SK-N-SH (cell line): ENCODE results near the gene TNS4. TPM values are rescaled to one million over a fixed set of nuclear protein-coding genes. Genes with fewer than 3 reads are reported as not detected.

ENCODE experiments used
- CTCF ChIA-PET: fragments of 300-600, 350-600 bp; formaldehyde crosslinking; extraction: SDS; loops from one replicate; lab custom pipeline; 2021; lab: Yijun Ruan, JAX
- POLR2A ChIA-PET: fragments of 350-600 bp; sonication (Branson Sonifier 250); formaldehyde crosslinking; extraction: SDS; loops from one replicate; lab custom pipeline; 2020; ENCODE audit warnings: antibody characterized with exemption, inconsistent platforms; lab: Yijun Ruan, JAX
- DNase-seq: peaks from one replicate; pipeline ENCODE4 v3.0.0; 2012
- H2AFZ ChIP-seq: fragments of 200-600 bp; sonication (generic); 2 replicates; pipeline ENCODE4 v1.8.1; 2016; ENCODE audit warnings: antibody characterized with exemption, mild to moderate bottlenecking, low read depth
- H3F3A ChIP-seq: fragments of 200-600 bp; sonication (generic); replicated peaks from 2 replicates; pipeline ENCODE3; 2016; ENCODE audit warnings: antibody characterized with exemption, mild to moderate bottlenecking; ENCODE audit not compliant: insufficient read depth
- H3K27ac ChIP-seq, 2 experiments: fragments of 200-500 bp in 1 of 2; fragments of 200-600 bp in 1 of 2; sonication (Bioruptor generic) in 1 of 2; sonication (generic), shearing (Covaris generic) in 1 of 2; 2 replicates each; pipeline versions ENCODE4 v1.5.1 to v1.6.1; 2014 to 2016; ENCODE audit warnings: low read depth in 2 of 2, inconsistent platforms in 1 of 2, low read length in 1 of 2, mild to moderate bottlenecking in 1 of 2, mixed read lengths in 1 of 2
- H3K27me3 ChIP-seq: fragments of 200-600 bp; sonication (generic), shearing (Covaris generic); 2 replicates; pipeline ENCODE4 v1.6.1; 2016; ENCODE audit warnings: mixed run types; ENCODE audit not compliant: insufficient read depth
- H3K36me3 ChIP-seq, 2 experiments: fragments of 200-500 bp in 1 of 2; fragments of 200-600 bp in 1 of 2; sonication (Bioruptor generic) in 1 of 2; sonication (generic) in 1 of 2; replicated peaks in 1 of 2; 2 replicates each; pipeline versions ENCODE3 to v1.5.1; 2014 to 2016; ENCODE audit warnings: low read length in 1 of 2, mild to moderate bottlenecking in 1 of 2; ENCODE audit not compliant: insufficient read depth in 2 of 2, control insufficient read depth in 1 of 2
- H3K4me1 ChIP-seq, 2 experiments: fragments of 200-500 bp in 1 of 2; fragments of 200-600 bp in 1 of 2; sonication (Bioruptor generic) in 1 of 2; sonication (generic), shearing (Covaris generic) in 1 of 2; 2 replicates each; pipeline versions ENCODE4 v1.5.1 to v1.6.1; 2014 to 2016; ENCODE audit warnings: low read depth in 1 of 2, low read length in 1 of 2, mixed run types in 1 of 2; ENCODE audit not compliant: insufficient read depth in 2 of 2, control insufficient read depth in 1 of 2
- H3K4me2 ChIP-seq: fragments of 200-600 bp; sonication (generic), shearing (Covaris generic); 2 replicates; pipeline ENCODE4 v1.6.1; 2017; ENCODE audit warnings: mixed run types
- H3K4me3 ChIP-seq, 2 experiments: fragments of 200-500 bp in 1 of 2; fragments of 200-600 bp in 1 of 2; sonication (Bioruptor generic) in 1 of 2; sonication (generic), shearing (Covaris generic) in 1 of 2; 2 replicates each; pipeline versions ENCODE4 v1.5.1 to v1.8.1; 2014 to 2016; ENCODE audit warnings: low read depth in 2 of 2, inconsistent platforms in 1 of 2, low read length in 1 of 2, mild to moderate bottlenecking in 1 of 2, mixed read lengths in 1 of 2, moderate library complexity in 1 of 2
- H3K79me2 ChIP-seq: fragments of 200-600 bp; sonication (generic); 2 replicates; pipeline ENCODE4 v1.8.1; 2017; ENCODE audit warnings: mild to moderate bottlenecking; ENCODE audit not compliant: insufficient read depth
- H3K9ac ChIP-seq: fragments of 200-600 bp; sonication (generic); 2 replicates; pipeline ENCODE4 v1.6.1; 2017; ENCODE audit warnings: mixed run types
- H3K9me2 ChIP-seq: fragments of 200-600 bp; sonication (generic); 2 replicates; pipeline ENCODE4 v1.6.1; 2017; ENCODE audit warnings: mixed run types
- H3K9me3 ChIP-seq: fragments of 200-600 bp; sonication (generic); 2 replicates; pipeline ENCODE4 v1.6.1; 2017; ENCODE audit warnings: mixed run types, mild to moderate bottlenecking, moderate library complexity
- H4K20me1 ChIP-seq: fragments of 200-600 bp; sonication (generic); 2 replicates; pipeline ENCODE4 v1.6.1; 2017; ENCODE audit warnings: mild to moderate bottlenecking, mixed run types; ENCODE audit not compliant: insufficient read depth
- EP300 ChIP-seq, 2 experiments: IDR thresholded peaks; 2 replicates each; pipeline versions ENCODE4 v1.4.0 to v1.6.1; 2012; ENCODE audit warnings: borderline replicate concordance in 1 of 2, low read depth in 1 of 2, low read length in 1 of 2
- EZH2phosphoT487 ChIP-seq: fragments of 200-600 bp; sonication (generic); IDR thresholded peaks from 2 replicates; pipeline ENCODE4 v1.6.1; 2017; ENCODE audit warnings: low read depth, mixed run types, mild to moderate bottlenecking, antibody characterized with exemption, moderate library complexity, borderline replicate concordance
- FOSL2 ChIP-seq: IDR thresholded peaks from 2 replicates; pipeline ENCODE4 v1.4.0; 2012; ENCODE audit warnings: low read depth, mild to moderate bottlenecking, moderate library complexity, borderline replicate concordance
- GATA2 ChIP-seq: sonication (generic); formaldehyde crosslinking; IDR thresholded peaks from 2 replicates; pipeline ENCODE4 v1.5.0; 2020; ENCODE audit warnings: mild to moderate bottlenecking, missing genetic modification reagents
- IRF3 ChIP-seq: fragments of 150-350 bp; IDR thresholded peaks from 2 replicates; pipeline ENCODE4 v1.6.1; 2016; ENCODE audit warnings: mild to moderate bottlenecking, low read depth, low read length
- JUND ChIP-seq: IDR thresholded peaks from 2 replicates; pipeline ENCODE4 v1.4.0; 2012
- MEF2A ChIP-seq: IDR thresholded peaks from 2 replicates; pipeline ENCODE4 v1.4.0; 2012; ENCODE audit warnings: low read depth, borderline replicate concordance
- NRF1 ChIP-seq: IDR thresholded peaks from 2 replicates; pipeline ENCODE4 v1.6.1; 2012; ENCODE audit warnings: low read depth, mild to moderate bottlenecking, low read length
- POLR2AphosphoS5 ChIP-seq: IDR thresholded peaks from 2 replicates; pipeline ENCODE4 v1.6.1; 2012; ENCODE audit warnings: low read depth, low read length
- RAD21 ChIP-seq: IDR thresholded peaks from 2 replicates; pipeline ENCODE4 v1.6.1; 2012; ENCODE audit warnings: mild to moderate bottlenecking, low read length
- RXRA ChIP-seq: IDR thresholded peaks from 2 replicates; pipeline ENCODE4 v1.4.0; 2012; ENCODE audit warnings: low read depth, mild to moderate bottlenecking, borderline replicate concordance
- TAF1 ChIP-seq: IDR thresholded peaks from 2 replicates; pipeline ENCODE4 v1.6.1; 2012; ENCODE audit warnings: low read depth, mild to moderate bottlenecking, low read length, moderate library complexity, borderline replicate concordance
- TCF12 ChIP-seq: IDR thresholded peaks from 2 replicates; pipeline ENCODE4 v1.4.0; 2012
- TEAD4 ChIP-seq: IDR thresholded peaks from 2 replicates; pipeline ENCODE4 v1.4.0; 2012; ENCODE audit warnings: mild to moderate bottlenecking, borderline replicate concordance; ENCODE audit not compliant: insufficient read depth
- WGBS: methylation state at CpG from one replicate; pipeline ENCODE4 v1.1.6; 2017; ENCODE audit warnings: low lambda C conversion rate; 5-methylcytosine and 5-hydroxymethylcytosine counted together
- polyA plus RNA-seq, 3 experiments: library from polyadenylated mRNA; depleted of rRNA; stranded (reverse); fragments of >200 nt; gene quantifications; 2 replicates each; pipeline ENCODE4 v1.2.3, GENCODE V29; 2012
- TF ChIP-seq, protein P1 (sequence below): IDR thresholded peaks from 2 replicates; pipeline ENCODE4 v1.4.0; 2012; ENCODE audit warnings: low read depth, borderline replicate concordance
- TF ChIP-seq, protein P2 (sequence below): IDR thresholded peaks from 2 replicates; pipeline ENCODE4; 2012
- TF ChIP-seq, protein P3 (sequence below): IDR thresholded peaks from 2 replicates; pipeline ENCODE4 v1.4.0; 2012; ENCODE audit warnings: low read depth

The TNS4 gene
- polyA plus RNA-seq, 1 of the 3 experiments (the other 2 are of a cell fraction): not detected

GRCh38 chr17:40484285-40484972 lies 17.0 kb downstream of the TNS4 start (continued):
- no peak for TF ChIP-seq FOSL2

DNA sequence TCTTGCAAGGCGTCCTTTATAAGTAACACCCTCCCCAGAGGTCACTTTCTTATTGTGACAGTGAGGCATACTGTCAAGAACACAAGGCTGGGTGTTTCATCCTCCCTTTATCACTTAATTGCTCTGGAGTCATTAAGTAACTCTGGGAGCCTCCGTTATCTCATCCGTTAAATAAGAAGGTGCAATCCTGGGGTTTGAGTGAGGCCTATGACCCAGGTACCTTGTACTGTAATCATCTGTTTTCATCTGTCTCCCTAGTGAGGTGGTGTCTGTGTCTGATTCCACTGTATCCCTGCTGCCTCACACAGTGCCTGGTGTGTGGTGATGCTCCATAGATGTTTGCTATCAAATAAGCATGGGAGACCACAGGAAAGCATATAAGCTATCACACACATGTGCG lies 17.7 kb downstream of the TNS4 start:
- no peak for DNase-seq
- H3K9me2 ChIP-seq: no peaks in the 10 kb centered on the region
- H3K4me3 ChIP-seq: no peak overlapping the region
- WGBS: 94% methylated on average over 4 of the region's 4 CpGs
- CTCF ChIA-PET: interaction anchor here (1.1 to 5.1 kb wide), 3 partner anchors 8 to 49 kb away, joined by 3 to 30 read pairs (median 4); no protein-coding TSS in a partner anchor
- no peak overlapping the region for H3K27ac ChIP-seq
- TF ChIP-seq FOSL2: no peak
- TF ChIP-seq TAF1: no peak
- no peak for TF ChIP-seq RXRA
- no peak for TF ChIP-seq TCF12
- TF ChIP-seq EZH2phosphoT487: no peak
- no peak for TF ChIP-seq JUND
- no peak for TF ChIP-seq IRF3
- TF ChIP-seq, all 33 proteins: peak for 0
- Histone ChIP-seq H2AFZ (no peak overlapping the region), H3K4me1 (peaks cover 11 to 25% of the 10 kb centered on the region in 2 experiments; a peak in 2 of 4 replicates), H3F3A (peaks cover 26% of the 10 kb centered on the region), H3K27me3 (no peaks in the 10 kb centered on the region), H3K79me2 (no peaks in the 10 kb centered on the region), H3K4me2 (no peak overlapping the region), H3K9me3 (no peaks in the 10 kb centered on the region), H3K36me3 (no peaks in the 10 kb centered on the region), H4K20me1 (no peaks in the 10 kb centered on the region), H3K9ac (no peak overlapping the region)
- POLR2A ChIA-PET: no interaction called here

- H3K27ac ChIP-seq: no peak overlapping the region
- no peak overlapping the region for H2AFZ ChIP-seq
- CTCF ChIA-PET: interaction anchor here (1.7 to 3.1 kb wide), 2 partner anchors 33 to 50 kb away, joined by 6 to 13 read pairs; no protein-coding TSS in a partner anchor
- no peak for DNase-seq
- H3K4me1 ChIP-seq: peaks cover 11 to 23% of the 10 kb centered on the region in 2 experiments; a peak in 2 of 4 replicates
- H3K4me3 ChIP-seq: no peak overlapping the region
- H3F3A ChIP-seq: peaks cover 23% of the 10 kb centered on the region
- POLR2A ChIA-PET: no interaction called here
- H3K27me3 ChIP-seq: no peaks in the 10 kb centered on the region
- TF ChIP-seq MEF2A: no peak
- no peak for TF ChIP-seq RAD21
- TF ChIP-seq EP300 (IDR thresholded peaks at IDR 0.05; ENCODE audit: borderline replicate concordance in 1 of 2, low read depth in 1 of 2, low read length in 1 of 2): no peak
- no peak for TF ChIP-seq POLR2AphosphoS5
- TF ChIP-seq TEAD4: no peak
- no peak for TF ChIP-seq GATA2
- no peak for TF ChIP-seq NRF1
- TF ChIP-seq, protein P1, sequence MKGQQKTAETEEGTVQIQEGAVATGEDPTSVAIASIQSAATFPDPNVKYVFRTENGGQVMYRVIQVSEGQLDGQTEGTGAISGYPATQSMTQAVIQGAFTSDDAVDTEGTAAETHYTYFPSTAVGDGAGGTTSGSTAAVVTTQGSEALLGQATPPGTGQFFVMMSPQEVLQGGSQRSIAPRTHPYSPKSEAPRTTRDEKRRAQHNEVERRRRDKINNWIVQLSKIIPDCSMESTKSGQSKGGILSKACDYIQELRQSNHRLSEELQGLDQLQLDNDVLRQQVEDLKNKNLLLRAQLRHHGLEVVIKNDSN: no peak
- TF ChIP-seq, protein P2, sequence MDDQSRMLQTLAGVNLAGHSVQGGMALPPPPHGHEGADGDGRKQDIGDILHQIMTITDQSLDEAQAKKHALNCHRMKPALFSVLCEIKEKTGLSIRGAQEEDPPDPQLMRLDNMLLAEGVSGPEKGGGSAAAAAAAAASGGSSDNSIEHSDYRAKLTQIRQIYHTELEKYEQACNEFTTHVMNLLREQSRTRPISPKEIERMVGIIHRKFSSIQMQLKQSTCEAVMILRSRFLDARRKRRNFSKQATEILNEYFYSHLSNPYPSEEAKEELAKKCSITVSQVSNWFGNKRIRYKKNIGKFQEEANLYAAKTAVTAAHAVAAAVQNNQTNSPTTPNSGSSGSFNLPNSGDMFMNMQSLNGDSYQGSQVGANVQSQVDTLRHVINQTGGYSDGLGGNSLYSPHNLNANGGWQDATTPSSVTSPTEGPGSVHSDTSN: no peak
- TF ChIP-seq, protein P3, sequence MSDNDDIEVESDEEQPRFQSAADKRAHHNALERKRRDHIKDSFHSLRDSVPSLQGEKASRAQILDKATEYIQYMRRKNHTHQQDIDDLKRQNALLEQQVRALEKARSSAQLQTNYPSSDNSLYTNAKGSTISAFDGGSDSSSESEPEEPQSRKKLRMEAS: no peak
- no peaks in the 10 kb centered on the region for H4K20me1 ChIP-seq
- H3K36me3 ChIP-seq: no peaks in the 10 kb centered on the region
- no peaks in the 10 kb centered on the region for H3K9me3 ChIP-seq
- no peaks in the 10 kb centered on the region for H3K79me2 ChIP-seq
- H3K9me2 ChIP-seq: no peaks in the 10 kb centered on the region
- H3K9ac ChIP-seq: no peak overlapping the region
- H3K4me2 ChIP-seq: no peak overlapping the region
- 80% methylated on average over 6 of the region's 6 CpGs for WGBS
Measured at GRCh38 chr17:40482722-40483121, 18.7 kb downstream of the TNS4 start.
